Fibroblast of the aortic adventitia (primary cell): ENCODE results near the gene C6orf52. TPM values are rescaled to one million over a fixed set of nuclear protein-coding genes. Genes with fewer than 3 reads are reported as not detected.
A peak's percentile ranks its signal among the peaks of the same experiment; 100 is the strongest.

Source experiments
- DNase-seq: peaks from one replicate; pipeline ENCODE4 v3.0.0-alpha.2; 2010; ENCODE audit warnings: low read depth
- H3K4me3 ChIP-seq: 2 replicates; pipeline ENCODE4 v1.5.1; 2011; ENCODE audit warnings: low read depth, mild to moderate bottlenecking, control low read depth, low read length, moderate library complexity
- total RNA-seq: library from RNA; depleted of rRNA; stranded (reverse); fragments of >200 nt; gene quantifications from 2 replicates; pipeline ENCODE4 v1.2.3, GENCODE V29; 2012; ENCODE audit warnings: low replicate concordance
- TF ChIP-seq, protein P1 (sequence below): IDR thresholded peaks from 2 replicates; pipeline ENCODE4 v1.5.1; 2011; ENCODE audit warnings: mild to moderate bottlenecking, low read length, control low read depth, inconsistent platforms; ENCODE audit not compliant: insufficient read depth

The C6orf52 gene
- total RNA-seq, 1 donor: 0.27 TPM

DNA sequence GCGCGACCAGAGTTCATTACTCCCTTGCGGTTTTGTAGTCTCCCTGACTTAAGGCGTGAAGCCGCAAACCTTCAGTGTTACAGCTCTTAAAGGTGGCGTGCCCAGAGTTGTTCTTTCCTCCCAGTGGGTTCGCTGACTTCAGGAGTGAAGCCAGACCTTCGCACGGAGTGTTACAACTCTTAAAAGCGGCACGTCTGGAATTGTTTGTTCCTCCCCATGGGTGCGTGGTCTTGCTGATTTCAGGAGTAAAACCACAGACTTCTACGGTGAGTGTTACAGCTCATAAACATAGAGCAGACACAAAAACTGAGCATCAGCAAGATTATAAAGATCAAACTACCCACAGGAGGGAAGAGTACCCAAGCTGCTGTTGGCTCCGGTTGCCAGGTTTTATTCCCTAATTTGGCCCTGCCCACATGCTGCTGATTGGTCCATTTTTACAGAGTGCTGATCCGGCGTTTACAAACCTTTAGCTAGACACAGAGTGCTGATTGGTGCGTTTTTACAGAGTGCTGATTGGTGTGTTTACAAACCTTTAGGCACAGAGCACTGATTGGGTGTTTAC is 38.8 kb upstream of the C6orf52 start:
- H3K4me3 ChIP-seq: no peak overlapping the region
- TF ChIP-seq, protein P1, sequence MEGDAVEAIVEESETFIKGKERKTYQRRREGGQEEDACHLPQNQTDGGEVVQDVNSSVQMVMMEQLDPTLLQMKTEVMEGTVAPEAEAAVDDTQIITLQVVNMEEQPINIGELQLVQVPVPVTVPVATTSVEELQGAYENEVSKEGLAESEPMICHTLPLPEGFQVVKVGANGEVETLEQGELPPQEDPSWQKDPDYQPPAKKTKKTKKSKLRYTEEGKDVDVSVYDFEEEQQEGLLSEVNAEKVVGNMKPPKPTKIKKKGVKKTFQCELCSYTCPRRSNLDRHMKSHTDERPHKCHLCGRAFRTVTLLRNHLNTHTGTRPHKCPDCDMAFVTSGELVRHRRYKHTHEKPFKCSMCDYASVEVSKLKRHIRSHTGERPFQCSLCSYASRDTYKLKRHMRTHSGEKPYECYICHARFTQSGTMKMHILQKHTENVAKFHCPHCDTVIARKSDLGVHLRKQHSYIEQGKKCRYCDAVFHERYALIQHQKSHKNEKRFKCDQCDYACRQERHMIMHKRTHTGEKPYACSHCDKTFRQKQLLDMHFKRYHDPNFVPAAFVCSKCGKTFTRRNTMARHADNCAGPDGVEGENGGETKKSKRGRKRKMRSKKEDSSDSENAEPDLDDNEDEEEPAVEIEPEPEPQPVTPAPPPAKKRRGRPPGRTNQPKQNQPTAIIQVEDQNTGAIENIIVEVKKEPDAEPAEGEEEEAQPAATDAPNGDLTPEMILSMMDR: no peak
- DNase-seq: no peak

DNA sequence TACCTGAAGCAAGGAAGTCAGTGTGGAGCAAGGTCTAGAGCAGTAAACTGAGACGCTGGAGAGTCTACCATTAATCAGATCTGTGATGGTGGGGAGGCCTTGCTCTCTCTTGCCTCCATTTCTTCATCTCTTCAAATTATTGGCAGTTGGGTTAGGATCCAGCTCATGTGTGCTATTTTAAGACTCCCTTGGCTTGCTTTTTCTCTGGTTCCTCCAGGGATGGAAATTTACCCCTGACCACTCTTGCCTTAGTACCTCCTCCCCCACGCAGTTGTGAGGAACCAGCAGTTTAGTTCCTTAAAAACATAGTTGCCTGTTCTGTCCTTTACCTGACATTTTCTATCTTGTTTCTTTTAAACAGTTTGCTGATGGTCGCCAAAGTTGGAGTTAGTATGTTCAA is 35.8 kb upstream of the C6orf52 start:
- DNase-seq: no peak
- TF ChIP-seq, protein P1: no peak
- no peak overlapping the region for H3K4me3 ChIP-seq

DNA sequence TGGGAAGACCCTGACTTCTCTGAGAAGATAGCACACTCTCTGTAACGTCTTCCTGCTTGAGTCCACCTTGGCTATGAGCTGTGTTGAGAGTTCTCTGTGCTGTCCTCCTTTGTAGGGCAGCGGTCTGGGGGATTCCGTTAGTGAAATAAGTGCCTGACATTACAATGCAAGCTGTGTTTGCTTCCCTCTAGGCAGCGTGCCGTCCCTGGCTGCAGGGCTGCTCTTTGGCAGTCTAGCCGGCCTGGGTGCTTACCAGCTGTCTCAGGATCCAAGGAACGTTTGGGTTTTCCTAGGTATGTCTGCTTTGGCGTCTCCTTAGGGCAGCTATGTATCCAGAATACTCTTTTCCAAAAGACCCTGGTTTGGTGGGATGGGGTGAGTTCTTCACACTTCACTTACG is 31.3 kb upstream of the C6orf52 start:
- TF ChIP-seq, protein P1: no peak
- no peak overlapping the region for H3K4me3 ChIP-seq
- no peak for DNase-seq

DNA sequence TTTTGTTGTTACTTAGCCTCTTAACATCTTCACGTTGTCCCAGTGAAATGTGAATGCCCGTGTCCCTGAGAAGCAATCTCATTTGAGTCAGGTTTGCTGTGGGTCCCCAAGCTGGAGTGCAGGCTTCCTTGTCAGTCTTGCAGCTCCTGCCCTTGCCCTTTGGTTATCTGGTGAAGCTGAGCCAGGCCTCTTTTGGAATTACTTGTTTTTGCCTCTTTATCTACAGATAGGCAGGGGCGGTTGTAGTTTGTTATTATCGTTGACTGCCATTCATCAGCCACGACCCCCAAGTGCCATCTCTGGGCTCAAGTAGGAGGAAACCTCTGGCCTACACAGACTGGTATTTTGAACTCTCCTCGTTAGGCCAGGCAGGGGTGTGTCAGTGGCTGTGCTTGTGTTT is 30.6 kb upstream of the C6orf52 start:
- DNase-seq: no peak
- TF ChIP-seq, protein P1: no peak
- H3K4me3 ChIP-seq: no peak overlapping the region

DNA sequence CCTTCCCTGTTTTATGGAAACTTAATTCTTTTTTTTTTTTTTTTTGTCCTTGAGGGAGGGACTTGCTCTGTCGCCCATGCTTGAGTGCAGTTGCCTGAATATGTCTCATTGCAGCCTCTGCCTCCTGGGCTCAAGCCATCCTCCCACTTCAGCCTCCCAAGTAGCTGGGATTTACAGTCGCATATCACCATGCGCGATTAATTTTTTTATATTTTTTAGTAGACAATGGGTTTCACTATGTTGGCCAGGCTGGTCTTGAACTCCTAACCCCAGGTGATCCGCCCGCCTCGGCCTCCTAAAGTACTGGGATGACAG is 29.1 kb upstream of the C6orf52 start:
- peak; percentile 31 for DNase-seq
- TF ChIP-seq, protein P1: no peak
- peak overlapping the region; percentile 82 for H3K4me3 ChIP-seq

DNA sequence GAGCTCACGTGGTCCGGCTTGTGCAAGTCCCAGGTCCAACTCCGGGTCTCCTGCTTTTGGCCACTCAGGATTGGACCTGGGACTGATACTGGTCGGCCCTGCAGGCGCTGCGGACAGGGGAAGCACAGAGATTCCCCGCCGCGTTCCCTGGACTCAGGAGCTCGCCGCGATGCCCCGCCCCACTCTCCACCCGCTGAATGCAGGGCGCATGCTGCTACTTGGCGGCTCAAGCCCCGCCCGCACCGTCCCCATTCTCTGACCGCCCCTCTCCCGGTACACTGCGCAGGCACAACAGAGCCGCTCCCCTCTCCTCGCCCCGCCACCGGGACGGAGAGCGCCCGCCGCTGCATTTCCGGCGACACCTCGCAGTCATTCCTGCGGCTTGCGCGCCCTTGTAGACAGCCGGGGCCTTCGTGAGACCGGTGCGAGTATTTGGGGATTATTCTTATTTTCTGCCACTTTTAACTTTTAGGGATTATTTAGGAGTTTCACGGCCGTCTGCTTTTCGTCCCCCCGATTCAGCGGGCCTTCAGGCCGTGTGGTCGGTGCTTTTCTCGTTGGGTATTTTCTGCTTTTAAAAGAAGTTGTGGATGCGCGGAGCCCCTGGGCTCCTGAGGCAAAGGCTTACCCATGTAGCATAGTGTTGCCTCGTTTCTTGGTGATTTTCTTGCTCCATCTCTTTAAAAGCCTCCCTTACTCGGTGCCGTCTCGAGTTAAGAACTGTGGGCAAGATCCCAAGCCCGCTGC is 28.6 kb upstream of the C6orf52 start, which contains the start of gene TMEM14C:
TMEM14C (plus strand) TSS at position 251 of the 747 bp plus-strand sequence. CDS start 1,544 bp downstream, outside the sequence.
- TF ChIP-seq, protein P1: no peak
- DNase-seq: peak; percentile 97
- peak within 1 kb of the TSS; percentile 82 for H3K4me3 ChIP-seq

DNA sequence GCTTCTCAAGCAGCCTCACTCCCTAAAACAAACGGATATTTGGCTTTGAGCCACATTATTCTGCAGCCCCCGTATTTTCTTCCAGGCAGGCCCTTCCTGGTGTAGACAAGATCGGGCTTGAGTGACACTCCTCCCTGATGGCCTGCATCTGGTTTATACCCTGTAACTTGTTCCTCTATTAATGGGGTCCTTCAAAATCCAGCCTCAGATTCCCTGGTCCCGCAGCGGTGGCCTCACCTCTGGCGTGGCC is 28.1 kb upstream of the C6orf52 start:
- TF ChIP-seq, protein P1: no peak
- peak overlapping the region; percentile 82 for H3K4me3 ChIP-seq
- DNase-seq: no peak
